ENCODE measurements around the gene RANBP3.

RANBP3 gene

GRCh38 chr19:5925830-5926427 lies 52.0 kb downstream of the RANBP3 start:
- DNase-seq (ENCODE audit: low spot score): no peak

- no peak for DNase-seq (ENCODE audit: low spot score)
Observed at GRCh38 chr19:5923356-5923755, 54.6 kb downstream of the RANBP3 start.

GRCh38 chr19:5922161-5922545 lies 55.8 kb downstream of the RANBP3 start:
- no peak for DNase-seq (ENCODE audit: low spot score)

GRCh38 chr19:5921516-5922160 lies 56.3 kb downstream of the RANBP3 start:
- no peak for DNase-seq (ENCODE audit: low spot score)

- DNase-seq (ENCODE audit: low spot score): no peak
Observed at GRCh38 chr19:5918463-5919079, 59.4 kb downstream of the RANBP3 start.

- DNase-seq (ENCODE audit: low spot score): no peak
Observed at GRCh38 chr19:5917431-5918107, 60.4 kb downstream of the RANBP3 start.

- DNase-seq (ENCODE audit: low spot score): no peak
Observed at GRCh38 chr19:5916181-5916708, 61.7 kb downstream of the RANBP3 start.

- no peak for DNase-seq (ENCODE audit: low spot score)
Observed at GRCh38 chr19:5915782-5916165, 62.2 kb downstream of the RANBP3 start.

GRCh38 chr19:5914946-5915781 lies 62.8 kb downstream of the RANBP3 start:
- DNase-seq (ENCODE audit: low spot score): no peak

GRCh38 chr19:5914358-5914774 lies 63.6 kb downstream of the RANBP3 start:
- DNase-seq (ENCODE audit: low spot score): no peak

GRCh38 chr19:5913739-5914357 lies 64.1 kb downstream of the RANBP3 start, which contains the start of gene CAPS:
Gene CAPS (plus strand): TSS chr19:5914254. CDS start chr19:5914407, 153 bp downstream.
- DNase-seq (ENCODE audit: low spot score): no peak

GRCh38 chr19:5911366-5911765 lies 66.6 kb downstream of the RANBP3 start:
- no peak for DNase-seq (ENCODE audit: low spot score)

- no peak for DNase-seq (ENCODE audit: low spot score)
Observed at GRCh38 chr19:5910638-5910907, 67.4 kb downstream of the RANBP3 start.

GRCh38 chr19:5908773-5909442 lies 69.0 kb downstream of the RANBP3 start:
- no peak for DNase-seq (ENCODE audit: low spot score)

GRCh38 chr19:5907241-5907640 lies 70.7 kb downstream of the RANBP3 start:
- DNase-seq (ENCODE audit: low spot score): no peak

GRCh38 chr19:5905114-5905778 lies 72.7 kb downstream of the RANBP3 start:
- no peak for DNase-seq (ENCODE audit: low spot score)

- peak; percentile 100 for DNase-seq (ENCODE audit: low spot score)
Observed at GRCh38 chr19:5904352-5905113, 73.4 kb downstream of the RANBP3 start, which contains the start of gene VMAC. Gene VMAC (plus strand): TSS chr19:5904872. CDS start chr19:5904891, 19 bp downstream.

- DNase-seq (ENCODE audit: low spot score): peak; percentile 96
Observed at GRCh38 chr19:5903624-5904351, 74.2 kb downstream of the RANBP3 start, which contains the start of gene NDUFA11. Gene NDUFA11 (minus strand): TSS chr19:5903790. CDS start chr19:5903708, 82 bp downstream.

Data from CD4-positive, alpha-beta T cell treated with Interleukin-15 for 4 hours (primary cell).